HUES48 (cell line): ENCODE results near the gene MYH10.

Experiments
- H3K27ac ChIP-seq: one replicate; pipeline ENCODE4 v1.7.0; 2013; ENCODE audit warnings: low read depth, low read length, inconsistent platforms
- H3K27me3 ChIP-seq: 2 replicates; pipeline ENCODE4 v1.6.1; 2013; ENCODE audit warnings: mild to moderate bottlenecking, low read length; ENCODE audit not compliant: control insufficient read depth, insufficient read depth
- H3K36me3 ChIP-seq: 2 replicates; pipeline ENCODE4 v1.6.1; 2013; ENCODE audit warnings: low read length; ENCODE audit not compliant: control insufficient read depth, insufficient read depth
- H3K4me1 ChIP-seq: 2 replicates; pipeline ENCODE4 v1.6.1; 2013; ENCODE audit warnings: mild to moderate bottlenecking, low read length; ENCODE audit not compliant: control insufficient read depth, insufficient read depth
- H3K4me3 ChIP-seq: 2 replicates; pipeline ENCODE4 v1.5.1; 2013; ENCODE audit warnings: mild to moderate bottlenecking, low read depth, low read length
- H3K9ac ChIP-seq: 2 replicates; pipeline ENCODE4 v1.6.1; 2013; ENCODE audit warnings: mild to moderate bottlenecking, low read depth, low read length, moderate library complexity
- H3K9me3 ChIP-seq: 2 replicates; pipeline ENCODE4 v1.6.1; 2013; ENCODE audit warnings: low read length; ENCODE audit not compliant: control insufficient read depth, insufficient read depth

Gene MYH10

DNA sequence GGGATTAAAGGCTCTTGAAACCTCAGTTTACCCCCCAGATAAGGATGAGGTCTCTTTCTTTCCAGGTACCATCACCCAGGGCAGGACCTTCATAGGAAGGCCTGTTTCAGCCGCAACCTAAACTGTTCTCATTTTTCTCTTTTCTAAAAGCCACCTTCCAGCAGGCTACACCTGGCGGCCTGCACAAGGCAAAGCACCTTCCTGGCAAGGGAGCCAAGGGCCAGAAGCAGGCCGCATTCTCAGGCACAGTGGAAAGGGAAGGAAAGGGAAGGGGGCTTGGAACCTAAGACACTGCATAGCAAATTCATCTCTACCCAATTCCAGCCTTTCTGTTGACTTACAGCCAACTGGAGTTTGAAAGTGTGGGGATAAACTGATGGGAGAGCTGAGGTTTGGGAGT, 203.7 kb downstream of the MYH10 start:
- Histone ChIP-seq H3K4me3 (no peak overlapping the region), H3K27ac (no peak overlapping the region), H3K9ac (no peak overlapping the region), H3K9me3 (no peaks in the 10 kb centered on the region), H3K4me1 (no peaks in the 10 kb centered on the region), H3K36me3 (no peaks in the 10 kb centered on the region), H3K27me3 (no peaks in the 10 kb centered on the region)

GRCh38 chr17:8426094-8426720, 204.3 kb downstream of the MYH10 start:
- Histone ChIP-seq H3K4me1 (no peaks in the 10 kb centered on the region), H3K9me3 (no peaks in the 10 kb centered on the region), H3K27me3 (no peaks in the 10 kb centered on the region), H3K4me3 (no peak overlapping the region), H3K36me3 (no peaks in the 10 kb centered on the region), H3K9ac (no peak overlapping the region), H3K27ac (no peak overlapping the region)
